GM23248 (cell line): ENCODE results near the gene GPR25.

Experiments
- EZH2 ChIP-seq: fragments of 200-600 bp; sonication (generic); IDR thresholded peaks from 2 replicates; pipeline ENCODE4 v1.6.1; 2018; ENCODE audit warnings: antibody characterized with exemption, mild to moderate bottlenecking; ENCODE audit not compliant: insufficient read depth, poor library complexity, severe bottlenecking
- EZH2phosphoT487 ChIP-seq: fragments of 200-600 bp; sonication (generic); IDR thresholded peaks from 2 replicates; pipeline ENCODE4 v1.6.1; 2018; ENCODE audit warnings: antibody characterized with exemption, moderate library complexity, mild to moderate bottlenecking, low read depth; ENCODE audit not compliant: insufficient read depth

GRCh38 chr1:200909071-200909470 is 36.3 kb downstream of the GPR25 start:
- no peak for TF ChIP-seq EZH2
- TF ChIP-seq EZH2phosphoT487, result no peak
